HepG2 (cell line): Measurements from ENCODE around the gene EPS8L1. TPM values are rescaled to one million over a fixed set of nuclear protein-coding genes. Genes with fewer than 3 reads are reported as not detected.
"Not testable (repeated sequence)": the region's sequence is repeated elsewhere in the genome, so short reads cannot be mapped to it uniquely, and the experiment has no call there.

Experiments
- ATAC-seq: fragments of 200-7000 bp; cut with Tn5 transposase; 3 replicates; pipeline ENCODE4 v1.9.1; 2020; ENCODE audit warnings: mild to moderate bottlenecking, moderate library complexity
- BruUV-seq: library from RNA; stranded (reverse); fragments of 400-500 nt; replicated peaks from 2 replicates; lab custom pipeline; 2021; lab: Mats Ljungman, UMichigan
- CTCF ChIA-PET: fragments of 300-600 bp; formaldehyde crosslinking; extraction: SDS; loops from one replicate; lab custom pipeline; 2021; ENCODE audit warnings: low total read pairs, inconsistent platforms, low intra/inter-chr PET ratio; lab: Yijun Ruan, JAX
- POLR2A ChIA-PET: fragments of 350-600 bp; sonication (Branson Sonifier 250); formaldehyde crosslinking; loops from one replicate; lab custom pipeline; 2020; ENCODE audit warnings: antibody characterized with exemption, inconsistent platforms; lab: Yijun Ruan, JAX
- DNase-seq: peaks from one replicate; pipeline ENCODE4 v3.0.0-alpha.2; 2015; ENCODE audit warnings: low spot score
- FAIRE-seq: peaks from 3 replicates; lab custom pipeline; 2011; peaks lifted over from hg19 to GRCh38; lab: Jason Lieb, UNC
- H2AFZ ChIP-seq: one replicate; pipeline ENCODE4 v1.6.1; 2011; ENCODE audit warnings: low read length, inconsistent platforms
- H3K27ac ChIP-seq: fragments of 300-600 bp; 3 replicates; pipeline ENCODE4 v1.8.0; 2011; ENCODE audit warnings: mixed run types, mild to moderate bottlenecking, mixed read lengths, low read length, inconsistent platforms; ENCODE audit not compliant: insufficient read depth; ENCODE audit errors: extremely low read length
- H3K27me3 ChIP-seq, 2 experiments: fragments of 200-600 bp in 1 of 2; 2 replicates in 1 of 2; 3 replicates in 1 of 2; pipeline versions ENCODE4 v1.6.0 to v1.8.0; 2011; ENCODE audit warnings: low read length in 2 of 2, mild to moderate bottlenecking in 2 of 2, moderate library complexity in 2 of 2, inconsistent platforms in 1 of 2; ENCODE audit not compliant: insufficient read depth in 2 of 2, control insufficient read depth in 1 of 2
- H3K36me3 ChIP-seq, 2 experiments: fragments of 200-600 bp in 1 of 2; replicated peaks in 1 of 2; 2 replicates in 1 of 2; 3 replicates in 1 of 2; pipeline versions ENCODE4 v1.5.1 to v1.8.0; 2011; ENCODE audit warnings: low read length in 2 of 2, inconsistent platforms in 1 of 2; ENCODE audit not compliant: insufficient read depth in 2 of 2, control insufficient read depth in 1 of 2
- H3K4me1 ChIP-seq: 2 replicates; pipeline ENCODE4 v1.5.1; 2012; ENCODE audit warnings: low read length, inconsistent platforms; ENCODE audit not compliant: insufficient read depth
- H3K4me2 ChIP-seq: 2 replicates; pipeline ENCODE4 v1.6.0; 2011; ENCODE audit warnings: low read depth, low read length, inconsistent platforms
- H3K4me3 ChIP-seq, 3 experiments: fragments of 200-600 bp in 1 of 3; sonication (generic), shearing (Covaris generic) in 1 of 3; replicated peaks in 1 of 3; 2 replicates each; pipeline ENCODE4 v1.5.1; 2011 to 2016; ENCODE audit warnings: low read length in 3 of 3, inconsistent platforms in 2 of 3, low read depth in 2 of 3, mild to moderate bottlenecking in 2 of 3, control low read depth in 1 of 3, mixed read lengths in 1 of 3; ENCODE audit not compliant: insufficient read depth in 1 of 3
- H3K79me2 ChIP-seq: one replicate; pipeline ENCODE4 v1.6.1; 2011; ENCODE audit warnings: low read length, inconsistent platforms; ENCODE audit not compliant: insufficient read depth
- H3K9ac ChIP-seq: 2 replicates; pipeline ENCODE4 v1.6.0; 2011; ENCODE audit warnings: mild to moderate bottlenecking, low read depth, low read length, inconsistent platforms; ENCODE audit not compliant: insufficient read depth
- H3K9me3 ChIP-seq: 2 replicates; pipeline ENCODE4 v1.5.1; 2012; ENCODE audit warnings: mild to moderate bottlenecking, low read length
- H4K20me1 ChIP-seq: 2 replicates; pipeline ENCODE4 v1.6.0; 2011; ENCODE audit warnings: inconsistent platforms, mild to moderate bottlenecking, low read length, moderate library complexity; ENCODE audit not compliant: insufficient read depth
- GABPA ChIP-seq, 2 experiments: IDR thresholded peaks; 2 replicates each; pipeline ENCODE4 v1.6.1; 2011 to 2016; ENCODE audit warnings: low read depth in 2 of 2, low read length in 1 of 2, missing biosample characterization in 1 of 2, missing genetic modification characterization in 1 of 2
- SMAD3 ChIP-seq: sonication (generic); formaldehyde crosslinking; IDR thresholded peaks from 2 replicates; pipeline ENCODE4 v1.4.0; 2020; ENCODE audit warnings: missing genetic modification reagents
- ZNF180 ChIP-seq: sonication (generic); formaldehyde crosslinking; IDR thresholded peaks from 2 replicates; pipeline ENCODE4 v1.4.0; 2020; ENCODE audit warnings: low read depth, missing genetic modification reagents, borderline replicate concordance
- ZNF260 ChIP-seq: sonication (generic); formaldehyde crosslinking; IDR thresholded peaks from 2 replicates; pipeline ENCODE4 v1.4.0; 2020; ENCODE audit warnings: missing genetic modification reagents, low read depth, mild to moderate bottlenecking, borderline replicate concordance
- ZNF598 ChIP-seq: sonication (generic); formaldehyde crosslinking; IDR thresholded peaks from 2 replicates; pipeline ENCODE4 v1.5.1; 2020; ENCODE audit warnings: mild to moderate bottlenecking, missing genetic modification reagents, borderline replicate concordance
- ZNF7 ChIP-seq: IDR thresholded peaks from 2 replicates; pipeline ENCODE4 v1.6.1; 2016; ENCODE audit warnings: missing biosample characterization, missing genetic modification reagents
- WGBS: methylation state at CpG from one replicate; pipeline ENCODE4 v1.1.6; 2017; ENCODE audit warnings: low lambda C conversion rate; 5-methylcytosine and 5-hydroxymethylcytosine counted together
- in situ Hi-C: cut with HindIII; loops from 2 replicates; pipeline ENCODE4 v1.10.0; 2017; ENCODE audit warnings: low pct_unique_long_range_greater_than_20kb; ENCODE audit not compliant: extremely low pct_ligation_motif_present
- intact Hi-C: fragments of 100-400 bp; cut with micrococcal nuclease; formaldehyde crosslinking; loops from one replicate; pipeline ENCODE4 v1.10.0; 2022; ENCODE audit not compliant: unreplicated experiment
- polyA plus RNA-seq, 8 experiments: library from polyadenylated mRNA; depleted of rRNA in 3 of 8; stranded (reverse) in 7 of 8; unstranded in 1 of 8; fragments of >200 nt; fragmentation: Illumina TruSeq in 4 of 8; extraction: Trizol in 4 of 8; gene quantifications; 2 replicates each; pipeline versions ENCODE4 v1.2.1 to v1.2.3, GENCODE V29; 2011 to 2016; ENCODE audit warnings: low read depth in 4 of 8, missing spikeins in 1 of 8, mixed read lengths in 1 of 8; ENCODE audit not compliant: insufficient read depth in 1 of 8
- total RNA-seq, 5 experiments: library from RNA; depleted of rRNA; stranded (reverse); fragments of >200 nt; fragmentation: Illumina TruSeq; extraction: Trizol; gene quantifications; 2 replicates each; pipeline ENCODE4 v1.2.3, GENCODE V29; 2016; ENCODE audit warnings: low read depth in 1 of 5
- TF ChIP-seq, protein P1 (sequence below): sonication (generic); formaldehyde crosslinking; IDR thresholded peaks from 2 replicates; pipeline ENCODE4 v1.5.0; 2020; ENCODE audit warnings: missing genetic modification reagents
- TF ChIP-seq, protein P2 (sequence below): IDR thresholded peaks from 2 replicates; pipeline ENCODE4 v1.6.1; 2012; ENCODE audit warnings: inconsistent platforms
- TF ChIP-seq, protein P3 (sequence below): sonication (generic); formaldehyde crosslinking; IDR thresholded peaks from 2 replicates; pipeline ENCODE4 v1.5.1; 2020; ENCODE audit warnings: missing genetic modification reagents, mild to moderate bottlenecking, borderline replicate concordance
- TF ChIP-seq, protein P4 (sequence below): sonication (generic); formaldehyde crosslinking; IDR thresholded peaks from 2 replicates; pipeline ENCODE4 v1.5.0; 2020; ENCODE audit warnings: missing genetic modification reagents

EPS8L1 gene
- total and polyA plus RNA-seq, 2 of the 13 experiments (the other 11 are each of a cell fraction or from before 2014, with no cell fraction given) = 3.0 to 6.3 TPM

DNA sequence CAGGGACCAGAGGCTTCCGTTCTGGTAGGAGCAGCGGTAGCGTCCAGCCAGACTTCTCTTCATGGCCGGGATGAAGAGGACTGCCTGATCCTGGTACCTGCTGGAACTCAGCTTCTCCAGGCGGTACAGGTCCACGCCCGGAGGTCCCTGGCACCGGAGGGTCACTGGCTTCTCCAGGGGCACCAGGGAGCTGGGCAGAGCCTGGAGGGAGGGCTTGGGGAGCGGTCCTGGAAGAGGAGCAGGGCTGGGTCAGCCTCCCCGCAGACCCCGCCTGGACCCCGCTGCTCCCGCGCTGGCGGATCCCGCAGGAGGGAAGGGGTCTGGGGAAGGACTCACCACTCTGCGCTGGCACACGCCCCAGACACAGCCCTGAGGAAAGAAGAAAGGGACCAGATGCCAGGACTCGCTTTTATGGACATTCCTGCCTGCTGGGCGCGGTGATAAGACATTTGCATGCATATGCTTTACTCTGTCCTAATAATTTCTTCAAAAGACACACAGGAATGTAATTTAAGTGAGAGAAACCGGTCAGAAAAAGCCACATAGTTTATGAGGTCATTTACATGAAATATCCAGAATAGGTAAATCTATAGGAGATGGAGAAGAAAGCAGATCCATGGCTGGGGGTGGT is 43.4 kb upstream of the EPS8L1 start (continued):
- TF ChIP-seq, protein P1, sequence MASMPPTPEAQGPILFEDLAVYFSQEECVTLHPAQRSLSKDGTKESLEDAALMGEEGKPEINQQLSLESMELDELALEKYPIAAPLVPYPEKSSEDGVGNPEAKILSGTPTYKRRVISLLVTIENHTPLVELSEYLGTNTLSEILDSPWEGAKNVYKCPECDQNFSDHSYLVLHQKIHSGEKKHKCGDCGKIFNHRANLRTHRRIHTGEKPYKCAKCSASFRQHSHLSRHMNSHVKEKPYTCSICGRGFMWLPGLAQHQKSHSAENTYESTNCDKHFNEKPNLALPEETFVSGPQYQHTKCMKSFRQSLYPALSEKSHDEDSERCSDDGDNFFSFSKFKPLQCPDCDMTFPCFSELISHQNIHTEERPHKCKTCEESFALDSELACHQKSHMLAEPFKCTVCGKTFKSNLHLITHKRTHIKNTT (CRISPR knock-in tag) = no peak
- TF ChIP-seq, protein P2, sequence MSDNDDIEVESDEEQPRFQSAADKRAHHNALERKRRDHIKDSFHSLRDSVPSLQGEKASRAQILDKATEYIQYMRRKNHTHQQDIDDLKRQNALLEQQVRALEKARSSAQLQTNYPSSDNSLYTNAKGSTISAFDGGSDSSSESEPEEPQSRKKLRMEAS = no peak
- TF ChIP-seq, protein P3, sequence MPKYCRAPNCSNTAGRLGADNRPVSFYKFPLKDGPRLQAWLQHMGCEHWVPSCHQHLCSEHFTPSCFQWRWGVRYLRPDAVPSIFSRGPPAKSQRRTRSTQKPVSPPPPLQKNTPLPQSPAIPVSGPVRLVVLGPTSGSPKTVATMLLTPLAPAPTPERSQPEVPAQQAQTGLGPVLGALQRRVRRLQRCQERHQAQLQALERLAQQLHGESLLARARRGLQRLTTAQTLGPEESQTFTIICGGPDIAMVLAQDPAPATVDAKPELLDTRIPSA (CRISPR knock-in tag) = no peak
- TF ChIP-seq SMAD3 (CRISPR knock-in tag) (no peak), ZNF180 (CRISPR knock-in tag) (no peak), ZNF260 (CRISPR knock-in tag) (no peak), ZNF7 (no peak), GABPA (IDR thresholded peaks at IDR 0.05; ENCODE audit: low read depth, low read length) (no peak), GABPA (CRISPR knock-in tag; IDR thresholded peaks at IDR 0.05; ENCODE audit: low read depth) (no peak), ZNF598 (CRISPR knock-in tag) (no peak)
- TF ChIP-seq, protein P4, sequence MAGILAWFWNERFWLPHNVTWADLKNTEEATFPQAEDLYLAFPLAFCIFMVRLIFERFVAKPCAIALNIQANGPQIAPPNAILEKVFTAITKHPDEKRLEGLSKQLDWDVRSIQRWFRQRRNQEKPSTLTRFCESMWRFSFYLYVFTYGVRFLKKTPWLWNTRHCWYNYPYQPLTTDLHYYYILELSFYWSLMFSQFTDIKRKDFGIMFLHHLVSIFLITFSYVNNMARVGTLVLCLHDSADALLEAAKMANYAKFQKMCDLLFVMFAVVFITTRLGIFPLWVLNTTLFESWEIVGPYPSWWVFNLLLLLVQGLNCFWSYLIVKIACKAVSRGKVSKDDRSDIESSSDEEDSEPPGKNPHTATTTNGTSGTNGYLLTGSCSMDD (CRISPR knock-in tag) = no peak

DNA sequence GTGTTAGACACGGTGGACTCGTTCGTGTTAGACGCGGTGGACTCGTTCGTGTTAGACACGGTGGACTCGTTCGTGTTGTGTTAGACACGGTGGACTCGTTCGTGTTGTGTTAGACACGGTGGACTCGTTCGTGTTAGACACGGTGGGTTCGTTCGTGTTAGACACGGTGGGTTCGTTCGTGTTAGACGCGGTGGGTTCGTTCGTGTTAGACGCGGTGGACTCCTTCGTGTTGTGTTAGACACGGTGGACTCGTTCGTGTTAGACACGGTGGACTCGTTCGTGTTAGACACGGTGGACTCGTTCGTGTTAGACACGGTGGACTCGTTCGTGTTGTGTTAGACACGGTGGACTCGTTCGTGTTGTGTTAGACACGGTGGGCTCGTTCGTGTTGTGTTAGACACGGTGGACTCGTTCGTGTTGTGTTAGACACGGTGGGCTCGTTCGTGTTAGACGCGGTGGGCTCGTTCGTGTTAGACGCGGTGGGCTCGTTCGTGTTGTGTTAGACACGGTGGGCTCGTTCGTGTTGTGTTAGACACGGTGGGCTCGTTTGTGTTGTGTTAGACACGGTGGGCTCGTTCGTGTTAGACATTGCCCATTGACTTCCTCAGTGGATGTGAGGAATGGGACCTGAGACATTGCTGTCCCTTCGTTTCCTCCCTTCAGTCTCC is 42.6 kb upstream of the EPS8L1 start:
- H3K9ac ChIP-seq, H2AFZ ChIP-seq, ATAC-seq, H3K79me2 ChIP-seq, H3K27ac ChIP-seq, BruUV-seq, H3K27me3 ChIP-seq, H3K9me3 ChIP-seq, H3K36me3 ChIP-seq, H3K4me2 ChIP-seq, DNase-seq, intact Hi-C loops, H3K4me1 ChIP-seq, CTCF ChIA-PET, FAIRE-seq, in situ Hi-C loops, H4K20me1 ChIP-seq, POLR2A ChIA-PET, H3K4me3 ChIP-seq: not testable (repeated sequence)
- WGBS = 79% methylated on average over 69 of the region's 70 CpGs
